SU-DHL-6 (cell line): ENCODE data around the gene RIN3.

Experiments used
- H2AFZ ChIP-seq: fragments of 200-600 bp; sonication (generic); 2 replicates; pipeline ENCODE4 v1.6.1; 2014; ENCODE audit warnings: low read depth, mild to moderate bottlenecking, moderate library complexity, mixed read lengths, antibody characterized with exemption, low read length; ENCODE audit not compliant: severe bottlenecking
- H3F3A ChIP-seq: fragments of 200-600 bp; shearing (Covaris generic); 2 replicates; pipeline ENCODE4 v1.6.0; 2016; ENCODE audit warnings: antibody characterized with exemption, mild to moderate bottlenecking; ENCODE audit not compliant: insufficient read depth
- H3K27ac ChIP-seq: fragments of 200-600 bp; sonication (generic); 2 replicates; pipeline ENCODE4 v1.5.1; 2016; ENCODE audit warnings: low read depth, mild to moderate bottlenecking, low read length, moderate library complexity, mixed read lengths
- H3K27me3 ChIP-seq: fragments of 200-600 bp; sonication (generic), shearing (Covaris generic); 2 replicates; pipeline ENCODE4 v1.6.0; 2014; ENCODE audit warnings: mild to moderate bottlenecking, low read length
- H3K36me3 ChIP-seq: fragments of 200-600 bp; sonication (generic); 2 replicates; pipeline ENCODE4 v1.6.1; 2014; ENCODE audit warnings: mild to moderate bottlenecking, low read length, mixed read lengths
- H3K4me2 ChIP-seq: fragments of 300-600, 200-600 bp; shearing (Covaris generic), sonication (generic); 2 replicates; pipeline ENCODE4 v1.6.0; 2014; ENCODE audit warnings: low read length, low read depth, mild to moderate bottlenecking; ENCODE audit not compliant: poor library complexity, severe bottlenecking
- H3K4me3 ChIP-seq: fragments of 200-600 bp; sonication (generic); 2 replicates; pipeline ENCODE4 v1.5.1; 2014; ENCODE audit warnings: antibody characterized with exemption, low read length, mild to moderate bottlenecking, mixed read lengths; ENCODE audit not compliant: insufficient read depth, poor library complexity, severe bottlenecking
- H3K79me2 ChIP-seq: fragments of 200-600 bp; sonication (generic); 2 replicates; pipeline ENCODE4 v1.6.1; 2014; ENCODE audit warnings: mild to moderate bottlenecking, low read length, moderate library complexity; ENCODE audit not compliant: insufficient read depth
- H3K9ac ChIP-seq: fragments of 200-600 bp; sonication (generic); 2 replicates; pipeline ENCODE4 v1.7.0; 2014; ENCODE audit warnings: mild to moderate bottlenecking, low read length
- H3K9me2 ChIP-seq: fragments of 200-600 bp; sonication (generic); replicated peaks from 2 replicates; pipeline ENCODE4 v1.6.1; 2014; ENCODE audit warnings: low read length; ENCODE audit not compliant: insufficient read depth
- H3K9me3 ChIP-seq: fragments of 200-600 bp; sonication (generic); 2 replicates; pipeline ENCODE4 v1.6.1; 2014; ENCODE audit warnings: low read length, mixed read lengths; ENCODE audit not compliant: insufficient read depth
- H4K20me1 ChIP-seq: fragments of 200-600 bp; sonication (generic); 2 replicates; pipeline ENCODE4 v1.6.1; 2014; ENCODE audit warnings: low read depth, mild to moderate bottlenecking, antibody characterized with exemption, low read length, moderate library complexity, mixed read lengths
- CTCF ChIP-seq: fragments of 200-600 bp; sonication (generic); IDR thresholded peaks from one replicate; pipeline ENCODE4 v1.5.1; 2017; ENCODE audit warnings: antibody characterized with exemption, mild to moderate bottlenecking, low read length, moderate library complexity; ENCODE audit not compliant: insufficient read depth, poor library complexity, severe bottlenecking
- EZH2phosphoT487 ChIP-seq: fragments of 200-600 bp; sonication (generic), shearing (Covaris generic); conservative IDR thresholded peaks from 2 replicates; pipeline ENCODE4 v1.6.1; 2018; ENCODE audit warnings: mild to moderate bottlenecking, antibody characterized with exemption, low read length, moderate library complexity, mixed read lengths

RIN3 gene

GRCh38 chr14:92663049-92663448, 149.5 kb downstream of the RIN3 start:
- H3K9ac ChIP-seq: no peak overlapping the region
- no peak overlapping the region for H3K4me3 ChIP-seq
- H3K4me2 ChIP-seq: no peak overlapping the region
- no peaks in the 10 kb centered on the region for H3K9me2 ChIP-seq
- H2AFZ ChIP-seq: no peak overlapping the region
- no peak overlapping the region for H3K27ac ChIP-seq
- H3K9me3 ChIP-seq: no peaks in the 10 kb centered on the region
- no peaks in the 10 kb centered on the region for H3K27me3 ChIP-seq
- TF ChIP-seq CTCF (no peak), EZH2phosphoT487 (no peak)
- no peaks in the 10 kb centered on the region for H4K20me1 ChIP-seq
- H3K79me2 ChIP-seq: no peaks in the 10 kb centered on the region
- H3K36me3 ChIP-seq: no peaks in the 10 kb centered on the region
- no peaks in the 10 kb centered on the region for H3F3A ChIP-seq

DNA sequence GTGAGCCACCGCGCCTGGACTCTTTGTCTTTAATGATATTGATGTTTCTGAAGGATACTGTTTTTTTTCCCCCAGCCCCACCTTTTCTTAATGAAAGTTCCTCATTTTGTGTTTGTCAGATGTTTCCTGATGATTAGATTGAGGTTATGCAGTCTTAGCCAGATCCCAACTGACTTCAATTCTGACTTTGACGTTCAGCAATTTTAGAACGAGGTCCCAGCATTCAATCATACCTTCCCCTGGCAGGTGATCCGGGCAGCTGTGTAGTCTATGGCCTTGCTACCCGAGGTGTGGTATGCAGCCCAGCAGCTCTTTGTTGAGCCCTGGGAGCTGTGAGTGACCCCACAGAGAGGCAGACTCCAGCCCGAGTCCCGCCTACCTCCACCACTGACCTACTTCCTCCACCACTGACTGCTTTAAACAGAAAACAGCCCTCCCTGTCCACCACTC, 152.1 kb downstream of the RIN3 start:
- Histone ChIP-seq H3K9ac (no peak overlapping the region), H3K36me3 (no peaks in the 10 kb centered on the region), H3K27me3 (no peaks in the 10 kb centered on the region), H3K4me2 (no peak overlapping the region), H3K27ac (no peak overlapping the region), H3K4me3 (no peak overlapping the region), H3K9me3 (no peaks in the 10 kb centered on the region), H3F3A (no peaks in the 10 kb centered on the region), H4K20me1 (no peaks in the 10 kb centered on the region), H3K79me2 (no peaks in the 10 kb centered on the region), H3K9me2 (no peaks in the 10 kb centered on the region), H2AFZ (no peak overlapping the region)
- TF ChIP-seq EZH2phosphoT487 (no peak), CTCF (no peak)

DNA sequence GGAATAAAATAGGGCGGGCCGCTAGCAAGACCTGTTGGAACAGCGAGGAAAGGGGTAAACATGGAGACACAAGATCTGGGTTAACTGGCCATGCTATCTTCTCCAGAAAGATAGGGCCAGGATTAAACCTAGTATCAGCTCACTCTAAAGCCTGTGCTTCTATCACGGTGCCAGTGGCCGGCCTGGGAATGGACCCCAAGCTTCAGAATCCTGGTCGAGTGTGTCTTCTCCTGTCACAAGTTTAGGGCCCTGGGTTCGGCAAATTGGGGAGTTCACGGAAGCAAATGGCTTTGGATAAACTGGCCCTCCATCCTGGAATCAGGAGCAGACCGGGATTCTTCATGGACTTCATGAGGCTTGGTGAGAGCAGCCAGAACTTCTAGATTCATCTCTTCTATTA, 152.7 kb downstream of the RIN3 start:
- Histone ChIP-seq H3F3A (no peaks in the 10 kb centered on the region), H3K27me3 (no peaks in the 10 kb centered on the region), H2AFZ (no peak overlapping the region), H3K4me3 (no peak overlapping the region), H3K27ac (no peak overlapping the region), H3K9ac (no peak overlapping the region), H3K9me2 (no peaks in the 10 kb centered on the region), H3K36me3 (no peaks in the 10 kb centered on the region), H4K20me1 (no peaks in the 10 kb centered on the region), H3K4me2 (no peak overlapping the region), H3K79me2 (no peaks in the 10 kb centered on the region), H3K9me3 (no peaks in the 10 kb centered on the region)
- TF ChIP-seq CTCF: no peak
- no peak for TF ChIP-seq EZH2phosphoT487
